ENCODE measurements around the gene SYCN. TPM values are rescaled to one million over a fixed set of nuclear protein-coding genes. Genes with fewer than 3 reads are reported as not detected.

SYCN gene
- total and polyA plus RNA-seq, 2 of the 8 experiments (the other 6 are each of a cell fraction or from before 2014, with no cell fraction given), result not detected

- Histone ChIP-seq H2AFZ (ENCODE audit: low read length) (no peak overlapping the region), H3K23me2 (ENCODE audit: low read depth, low read length) (peaks cover 8% of the 10 kb centered on the region; the same call in 1 of the 2 replicates), H2AK5ac (ENCODE audit: low read depth, low read length) (no peak overlapping the region), H3K9me3 (ENCODE audit: insufficient read depth in 2 of 2, low read depth in 1 of 2, low read length in 1 of 2) (peaks cover 2 to 3% of the 10 kb centered on the region in 2 experiments; a peak in 1 of 4 replicates), H3K18ac (ENCODE audit: extremely low read depth, low read length) (no peak overlapping the region), H4K8ac (ENCODE audit: extremely low read depth, insufficient read depth, low read length) (no peak overlapping the region), H3K79me1 (ENCODE audit: low read depth, low read length) (no peaks in the 10 kb centered on the region), H4K20me1 (replicated peaks in 1 of 2; ENCODE audit: control insufficient read depth in 1 of 2, insufficient read depth in 2 of 2, low read length in 2 of 2) (peaks cover 0 to 5% of the 10 kb centered on the region in 2 experiments), H3K4me2 (ENCODE audit: insufficient read depth in 1 of 2, low read depth in 2 of 2, low read length in 2 of 2) (no peak overlapping the region), H3K9ac (replicated peaks in 1 of 4; ENCODE audit: extremely low read depth in 1 of 4, low read depth in 3 of 4, low read length in 3 of 4) (no peak overlapping the region), H3K4me1 (replicated peaks in 1 of 4; ENCODE audit: control insufficient read depth in 3 of 4, insufficient read depth in 4 of 4, low read length in 3 of 4) (peaks cover 0 to 14% (median 7%) of the 10 kb centered on the region in 4 experiments; a peak in 5 of 7 replicates), H2BK5ac (ENCODE audit: low read depth, low read length) (no peak overlapping the region), H4K91ac (replicated peaks; ENCODE audit: insufficient read length, low read length) (no peak overlapping the region), H4K5ac (ENCODE audit: insufficient read length, low read depth, low read length) (no peak overlapping the region), H3K23ac (ENCODE audit: insufficient read length) (no peak overlapping the region), H2BK12ac (ENCODE audit: low read depth, low read length) (no peak overlapping the region), H3K4ac (replicated peaks; ENCODE audit: insufficient read length, low read depth, low read length) (no peak overlapping the region), H3K27ac (ENCODE audit: low read depth, low read length) (no peak overlapping the region), H2BK120ac (replicated peaks; ENCODE audit: low read depth, low read length) (no peak overlapping the region), H3K79me2 (ENCODE audit: control insufficient read depth in 1 of 2, insufficient read depth in 2 of 2, low read length in 2 of 2) (no peaks in the 10 kb centered on the region), H3K4me3 (ENCODE audit: extremely low read depth in 1 of 4, insufficient read depth in 2 of 4, low read depth in 3 of 4, low read length in 4 of 4) (no peak overlapping the region), H3K56ac (replicated peaks; ENCODE audit: insufficient read length, low read depth, low read length) (no peak overlapping the region), H3K27me3 (replicated peaks in 1 of 4; ENCODE audit: control insufficient read depth in 3 of 4, extremely low read depth in 1 of 4, insufficient read depth in 3 of 4, low read length in 3 of 4) (peaks cover 27 to 40% (median 35%) of the 10 kb centered on the region in 4 experiments), H2BK15ac (ENCODE audit: low read length) (no peak overlapping the region), H3K36me3 (ENCODE audit: control insufficient read depth in 2 of 4, insufficient read depth in 4 of 4, low read length in 3 of 4) (no peaks in the 10 kb centered on the region), H3K14ac (ENCODE audit: insufficient read length) (no peak overlapping the region), H2BK20ac (ENCODE audit: low read length) (no peak overlapping the region)
- POLR2A ChIA-PET (ENCODE audit: partially characterized antibody), result no interaction called here
- 84% methylated on average over 3 of the region's 3 CpGs; no CpG with 5 or more reads in 1 of the 2 experiments for WGBS, 2 experiments (ENCODE audit: extremely low coverage in 1 of 2, insufficient coverage in 1 of 2, insufficient read length in 1 of 2, insufficient replicate concordance in 2 of 2, low coverage in 1 of 2, low lambda C conversion rate in 2 of 2, missing lambda C conversion rate in 1 of 2)
- FAIRE-seq (no peak), DNase-seq (ENCODE audit: low read depth in 1 of 2, low spot score in 2 of 2) (no peak)
- CTCF ChIA-PET (ENCODE audit: partially characterized antibody), result interaction anchor here (0.7 to 1.2 kb wide), 3 partner anchors 58 to 144 kb away, joined by 3 to 5 read pairs (median 3); no protein-coding TSS in a partner anchor
- TF ChIP-seq CHD1 (IDR thresholded peaks at IDR 0.05; ENCODE audit: low read depth, low read length), result no peak
These were observed 47.8 kb upstream of the SYCN start for GRCh38 chr19:39251846-39252245.

Measured in H1 (cell line).